Gastrocnemius medialis (tissue), 4 donors: Measurements from ENCODE around the gene RHOT1. TPM values are rescaled to one million over a fixed set of nuclear protein-coding genes. Genes with fewer than 3 reads are reported as not detected.
"Not testable (repeated sequence)": the region's sequence is repeated elsewhere in the genome, so short reads cannot be mapped to it uniquely, and the experiment has no call there.

Source experiments
- ATAC-seq, 2 donors: fragments of 150-250 bp; one replicate each; pipeline ENCODE4 v1.9.1; 2016
- DNase-seq, 2 donors: peaks; one replicate each; pipeline ENCODE4 v3.0.0-alpha.2; 2019
- H3K27ac ChIP-seq, 4 donors: fragments of 200-600 bp; sonication (generic); 1 replicate in 1 of 4; 2 replicates in 3 of 4; pipeline ENCODE4 v1.5.1; 2016 to 2018; ENCODE audit warnings: mild to moderate bottlenecking in 2 of 4, moderate library complexity in 1 of 4
- H3K27me3 ChIP-seq, 3 donors: fragments of 200-600 bp; sonication (generic) in 2 of 3; 1 replicate in 1 of 3; 2 replicates in 2 of 3; pipeline versions ENCODE4 v1.5.1 to v1.6.0; 2016 to 2019; ENCODE audit warnings: mild to moderate bottlenecking in 1 of 3, moderate library complexity in 1 of 3
- H3K36me3 ChIP-seq, 2 donors: fragments of 200-600 bp; sonication (generic) in 1 of 2; one replicate each; pipeline ENCODE4 v1.5.1; 2017 to 2018
- H3K4me1 ChIP-seq, 2 donors: fragments of 200-600 bp; sonication (generic) in 1 of 2; one replicate each; pipeline ENCODE4 v1.5.1; 2016 to 2017; ENCODE audit warnings: mild to moderate bottlenecking in 2 of 2
- H3K4me3 ChIP-seq, 4 donors: fragments of 200-600 bp; sonication (generic) in 3 of 4; 1 replicate in 1 of 4; 2 replicates in 3 of 4; pipeline ENCODE4 v1.5.1; 2016 to 2019; ENCODE audit warnings: mild to moderate bottlenecking in 2 of 4
- H3K9me3 ChIP-seq, 3 donors: fragments of 200-600 bp; sonication (generic) in 2 of 3; 1 replicate in 1 of 3; 2 replicates in 2 of 3; pipeline ENCODE4 v1.5.1; 2016 to 2019
- POLR2A ChIP-seq, 2 donors: fragments of 450-650 bp; IDR thresholded peaks; one replicate each; pipeline ENCODE4 v1.6.1; 2017; ENCODE audit warnings: antibody characterized with exemption in 2 of 2, mild to moderate bottlenecking in 2 of 2, moderate library complexity in 2 of 2
- in situ Hi-C, 4 donors: fragments of 200-750 bp; cut with MboI; loops; one replicate each; pipeline versions ENCODE4 v1.15.0 to v1.8.0; 2017; ENCODE audit warnings: low sequenced_read_pairs in 4 of 4
- intact Hi-C: fragments of 100-400 bp; cut with DNase I; formaldehyde crosslinking; loops from one replicate; pipeline ENCODE4 v1.15.1; 2023; ENCODE audit warnings: low total_unique reads
- total RNA-seq, 4 donors: library from RNA; depleted of rRNA; stranded (reverse); fragments of >200 nt; gene quantifications; one replicate each; pipeline versions ENCODE4 v1.1.0 to v1.2.3, GENCODE V29; 2016
- TF ChIP-seq, protein P1 (sequence below), 5 experiments: fragments of 450-650 bp in 3 of 5; fragments of 200-600 bp in 2 of 5; sonication (generic) in 2 of 5; IDR thresholded peaks in 4 of 5; conservative IDR thresholded peaks in 1 of 5; 1 replicate in 4 of 5; 2 replicates in 1 of 5; pipeline ENCODE4 v1.5.1; 2016 to 2019; ENCODE audit warnings: antibody characterized with exemption in 5 of 5, mild to moderate bottlenecking in 3 of 5, moderate library complexity in 3 of 5

RHOT1 gene
- total RNA-seq, 4 donors from 2014 or later, result 30.8 to 67.5 (median 36.2) TPM

DNA sequence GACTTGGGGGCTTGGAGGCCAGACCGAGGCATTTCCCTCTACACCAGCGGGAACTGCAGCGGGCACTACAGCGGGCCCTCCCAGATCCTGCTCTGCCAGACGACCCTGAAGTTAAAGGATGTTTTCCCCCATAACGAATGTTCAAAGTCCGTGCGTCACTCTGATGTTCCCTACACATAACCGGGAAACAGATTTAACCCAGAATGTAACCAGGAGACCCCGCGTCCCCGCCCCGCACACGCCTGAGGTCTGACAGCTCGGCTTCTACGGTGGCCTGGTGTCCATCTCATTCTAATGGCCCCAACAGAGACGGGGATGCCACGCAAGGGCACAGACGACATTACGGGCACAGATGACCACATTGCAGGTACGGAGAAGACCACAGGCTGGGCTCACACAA lies 31.7 kb upstream of the RHOT1 start:
- H3K4me1 ChIP-seq, result peaks cover 8 to 19% of the 10 kb centered on the region in 2 donors
- H3K9me3 ChIP-seq, result no peaks in the 10 kb centered on the region
- intact Hi-C loops (no loop called here), in situ Hi-C loops (no loop called here)
- DNase-seq, result no peak
- ATAC-seq, result no peak
- TF ChIP-seq, protein P1, sequence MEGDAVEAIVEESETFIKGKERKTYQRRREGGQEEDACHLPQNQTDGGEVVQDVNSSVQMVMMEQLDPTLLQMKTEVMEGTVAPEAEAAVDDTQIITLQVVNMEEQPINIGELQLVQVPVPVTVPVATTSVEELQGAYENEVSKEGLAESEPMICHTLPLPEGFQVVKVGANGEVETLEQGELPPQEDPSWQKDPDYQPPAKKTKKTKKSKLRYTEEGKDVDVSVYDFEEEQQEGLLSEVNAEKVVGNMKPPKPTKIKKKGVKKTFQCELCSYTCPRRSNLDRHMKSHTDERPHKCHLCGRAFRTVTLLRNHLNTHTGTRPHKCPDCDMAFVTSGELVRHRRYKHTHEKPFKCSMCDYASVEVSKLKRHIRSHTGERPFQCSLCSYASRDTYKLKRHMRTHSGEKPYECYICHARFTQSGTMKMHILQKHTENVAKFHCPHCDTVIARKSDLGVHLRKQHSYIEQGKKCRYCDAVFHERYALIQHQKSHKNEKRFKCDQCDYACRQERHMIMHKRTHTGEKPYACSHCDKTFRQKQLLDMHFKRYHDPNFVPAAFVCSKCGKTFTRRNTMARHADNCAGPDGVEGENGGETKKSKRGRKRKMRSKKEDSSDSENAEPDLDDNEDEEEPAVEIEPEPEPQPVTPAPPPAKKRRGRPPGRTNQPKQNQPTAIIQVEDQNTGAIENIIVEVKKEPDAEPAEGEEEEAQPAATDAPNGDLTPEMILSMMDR (IDR thresholded peaks at IDR 0.05 in 4 of 5, conservative IDR thresholded peaks at IDR 0.05 in 1 of 5), result no peak
- TF ChIP-seq POLR2A (IDR thresholded peaks at IDR 0.05), result no peak
- H3K4me3 ChIP-seq, result no peak overlapping the region
- H3K27me3 ChIP-seq, result no peaks in the 10 kb centered on the region
- no peaks in the 10 kb centered on the region for H3K36me3 ChIP-seq
- H3K27ac ChIP-seq, result no peak overlapping the region

DNA sequence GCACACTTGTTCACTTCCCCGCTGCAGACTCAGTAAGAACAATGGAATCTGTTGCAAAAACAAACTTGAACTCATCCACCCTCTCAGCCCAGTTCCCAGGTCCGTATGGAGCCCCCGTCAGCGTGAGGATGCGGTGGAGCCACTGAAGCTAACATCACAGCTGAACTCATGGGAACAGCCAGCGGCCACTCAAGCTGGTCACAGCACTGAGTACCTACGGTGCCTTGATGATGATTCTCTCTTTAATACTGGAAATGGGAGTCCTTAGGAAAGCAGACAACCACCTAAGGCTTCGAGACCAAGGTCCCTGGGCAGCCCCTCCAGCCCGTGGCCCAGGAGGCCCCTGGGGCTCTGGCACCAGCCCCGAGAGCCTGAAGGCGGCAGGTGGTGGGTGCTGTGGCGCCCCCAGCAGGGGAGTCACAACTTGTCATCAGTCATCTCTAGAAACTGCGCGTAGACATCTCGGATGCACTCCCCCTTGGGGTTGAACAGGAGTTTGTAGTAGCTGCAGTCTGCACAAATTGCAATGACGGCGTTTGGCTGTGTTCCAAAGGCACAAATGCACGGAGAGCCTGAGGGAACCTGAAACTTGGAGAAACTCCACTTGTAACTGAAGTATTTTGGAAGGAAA lies 31.0 kb upstream of the RHOT1 start:
- Histone ChIP-seq H3K36me3 (no peaks in the 10 kb centered on the region), H3K4me1 (peaks cover 8 to 19% of the 10 kb centered on the region in 2 donors), H3K4me3 (peak overlapping the region in 1 of 4 donors; percentile 24), H3K27me3 (no peaks in the 10 kb centered on the region), H3K9me3 (no peaks in the 10 kb centered on the region), H3K27ac (no peak overlapping the region)
- DNase-seq (peak in 1 of 2 donors; percentile 23), ATAC-seq (no peak)
- intact Hi-C loops, result no loop called here
- in situ Hi-C loops, result no loop called here
- no peak for TF ChIP-seq POLR2A (IDR thresholded peaks at IDR 0.05)
- TF ChIP-seq, protein P1 (IDR thresholded peaks at IDR 0.05 in 4 of 5, conservative IDR thresholded peaks at IDR 0.05 in 1 of 5), result no peak

DNA sequence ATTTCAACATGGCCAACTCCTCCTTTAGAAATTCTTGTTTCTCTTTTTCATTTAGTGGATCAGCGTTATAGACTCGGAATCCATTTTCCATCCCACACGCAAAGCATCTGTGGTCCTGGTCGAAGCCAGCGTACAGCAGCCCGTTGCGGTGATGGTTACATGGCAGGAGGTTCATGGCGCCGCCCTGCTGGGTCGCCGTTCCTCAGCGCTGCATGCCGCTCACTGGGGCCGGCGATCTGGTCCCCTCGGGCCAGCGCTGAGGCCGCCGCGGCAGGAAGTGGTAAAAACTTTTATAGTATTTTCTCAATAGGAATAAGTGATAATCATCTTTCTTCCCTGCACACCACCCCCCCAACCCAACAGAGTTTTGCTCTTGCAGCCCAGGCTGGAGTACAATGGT lies 29.9 kb upstream of the RHOT1 start:
- ATAC-seq (no peak), DNase-seq (no peak)
- no peak overlapping the region for H3K27ac ChIP-seq
- H3K4me3 ChIP-seq, result no peak overlapping the region
- H3K4me1 ChIP-seq, result peaks cover 8 to 12% of the 10 kb centered on the region in 2 donors
- intact Hi-C loops (no loop called here), in situ Hi-C loops (no loop called here)
- no peaks in the 10 kb centered on the region for H3K9me3 ChIP-seq
- TF ChIP-seq, protein P1 (IDR thresholded peaks at IDR 0.05 in 4 of 5, conservative IDR thresholded peaks at IDR 0.05 in 1 of 5), result no peak
- no peak for TF ChIP-seq POLR2A (IDR thresholded peaks at IDR 0.05)
- no peaks in the 10 kb centered on the region for H3K27me3 ChIP-seq
- H3K36me3 ChIP-seq, result no peaks in the 10 kb centered on the region

DNA sequence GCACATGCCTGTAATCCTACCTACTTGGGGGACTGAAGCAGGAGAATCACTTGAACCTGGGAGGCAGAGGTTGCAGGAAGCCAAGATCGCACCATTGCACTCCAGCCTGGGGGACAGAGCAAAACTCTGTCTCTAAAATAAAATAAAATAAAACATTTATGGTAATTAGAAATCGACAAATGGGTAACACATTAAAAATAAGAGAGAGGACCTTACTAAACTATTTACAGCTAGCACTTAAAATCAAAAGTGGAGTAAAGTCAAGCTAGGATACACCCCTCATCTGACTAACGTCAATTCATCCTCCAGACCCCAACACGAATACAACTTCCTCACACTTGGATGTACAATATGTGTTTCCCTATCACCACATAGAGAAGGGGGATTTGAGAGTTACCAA lies 27.8 kb upstream of the RHOT1 start:
- no peak for TF ChIP-seq POLR2A (IDR thresholded peaks at IDR 0.05)
- TF ChIP-seq, protein P1 (IDR thresholded peaks at IDR 0.05 in 4 of 5, conservative IDR thresholded peaks at IDR 0.05 in 1 of 5), result no peak
- H3K27me3 ChIP-seq, result no peaks in the 10 kb centered on the region
- no peaks in the 10 kb centered on the region for H3K36me3 ChIP-seq
- in situ Hi-C loops, result no loop called here
- no peaks in the 10 kb centered on the region for H3K9me3 ChIP-seq
- peaks cover 8% of the 10 kb centered on the region in 2 donors for H3K4me1 ChIP-seq
- H3K27ac ChIP-seq, result no peak overlapping the region
- DNase-seq (no peak), ATAC-seq (no peak)
- intact Hi-C loops, result no loop called here
- no peak overlapping the region for H3K4me3 ChIP-seq

DNA sequence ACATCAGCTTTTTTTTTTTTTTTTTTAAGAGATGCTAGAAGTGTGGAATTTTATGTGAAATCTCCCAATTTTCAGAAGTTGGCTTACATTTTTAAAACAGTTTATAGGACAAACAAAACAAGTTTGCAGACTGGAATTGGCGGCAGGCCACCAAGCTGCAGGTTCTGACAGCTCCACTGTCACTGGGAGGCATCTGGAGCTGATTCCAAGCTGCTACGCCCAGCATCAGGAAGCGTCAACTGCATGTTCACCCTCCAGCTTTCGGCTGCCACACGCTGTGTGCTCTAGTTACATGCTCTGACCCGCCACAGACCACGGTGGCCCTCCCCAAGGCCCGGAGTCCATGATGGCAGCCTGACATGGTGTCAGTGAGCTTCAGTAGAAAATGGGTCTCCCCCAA lies 26.8 kb upstream of the RHOT1 start:
- H3K9me3 ChIP-seq, intact Hi-C loops, H3K27me3 ChIP-seq, H3K4me1 ChIP-seq, H3K36me3 ChIP-seq, in situ Hi-C loops, ATAC-seq, DNase-seq, H3K27ac ChIP-seq, H3K4me3 ChIP-seq: not testable (repeated sequence)
